ENCODE results near the gene FCHSD1.

Gene FCHSD1

GRCh38 chr5:141638771-141639170, 12.4 kb downstream of the FCHSD1 start:
- TF ChIP-seq ESRRG (CRISPR knock-in tag; IDR thresholded peaks at IDR 0.05) (no peak), ARNTL (CRISPR knock-in tag; IDR thresholded peaks at IDR 0.05; ENCODE audit: borderline replicate concordance, low read depth) (no peak), CREB5 (CRISPR knock-in tag; IDR thresholded peaks at IDR 0.05; ENCODE audit: low read depth) (no peak), ZFP3 (CRISPR knock-in tag; IDR thresholded peaks at IDR 0.05) (no peak), ZNF70 (CRISPR knock-in tag; IDR thresholded peaks at IDR 0.05) (no peak), ZC3H10 (CRISPR knock-in tag; IDR thresholded peaks at IDR 0.05) (no peak), CSDC2 (CRISPR knock-in tag; IDR thresholded peaks at IDR 0.05) (no peak), BACH2 (CRISPR knock-in tag; IDR thresholded peaks at IDR 0.05; ENCODE audit: borderline replicate concordance) (no peak), OSR1 (CRISPR knock-in tag; IDR thresholded peaks at IDR 0.05) (no peak), RARB (CRISPR knock-in tag; IDR thresholded peaks at IDR 0.05) (no peak), GLIS3 (CRISPR knock-in tag; IDR thresholded peaks at IDR 0.05) (no peak), CSRNP3 (CRISPR knock-in tag; IDR thresholded peaks at IDR 0.05) (no peak)
- no peak for ATAC-seq

GRCh38 chr5:141637767-141638419, 13.3 kb downstream of the FCHSD1 start:
- TF ChIP-seq ZFP3 (CRISPR knock-in tag; IDR thresholded peaks at IDR 0.05) (0 out of 2 replicates have a peak, but pooled peaks have one; percentile 39), ZC3H10 (CRISPR knock-in tag; IDR thresholded peaks at IDR 0.05) (no peak)
- ATAC-seq = peak; percentile 45

- peak; percentile 61 for ATAC-seq
- TF ChIP-seq ZFP30 (CRISPR knock-in tag; IDR thresholded peaks at IDR 0.05) (no peak), POU6F1 (CRISPR knock-in tag; IDR thresholded peaks at IDR 0.05; ENCODE audit: borderline replicate concordance, low read depth) (no peak), CSDC2 (CRISPR knock-in tag; IDR thresholded peaks at IDR 0.05) (no peak), SNAI2 (CRISPR knock-in tag; IDR thresholded peaks at IDR 0.05) (no peak), ZFP3 (CRISPR knock-in tag; IDR thresholded peaks at IDR 0.05) (no peak), RARB (CRISPR knock-in tag; IDR thresholded peaks at IDR 0.05) (no peak), CREB5 (CRISPR knock-in tag; IDR thresholded peaks at IDR 0.05; ENCODE audit: low read depth) (no peak), ARNTL (CRISPR knock-in tag; IDR thresholded peaks at IDR 0.05; ENCODE audit: borderline replicate concordance, low read depth) (no peak), TSHZ2 (CRISPR knock-in tag; IDR thresholded peaks at IDR 0.05) (no peak), GLIS3 (CRISPR knock-in tag; IDR thresholded peaks at IDR 0.05) (no peak), PPARA (CRISPR knock-in tag; IDR thresholded peaks at IDR 0.05; ENCODE audit: borderline replicate concordance) (no peak), ESRRG (CRISPR knock-in tag; IDR thresholded peaks at IDR 0.05) (no peak)
These were observed 14.0 kb downstream of the FCHSD1 start for GRCh38 chr5:141637123-141637766.

Measured in SK-N-SH treated with all-trans-retinoic acid at 6 μM for 48 hours (cell line).